ENCODE data around the gene ACACB. TPM values are rescaled to one million over a fixed set of nuclear protein-coding genes. Genes with fewer than 3 reads are reported as not detected.

Gene ACACB
- total RNA-seq, 3 donors from 2014 or later (not counting 1 experiment from before 2014, with no cell fraction given), result 4.1 to 14.3 (median 8.4) TPM

- Mint-ChIP-seq H3K27ac (no peak overlapping the region), H3K9me3 (no peaks in the 10 kb centered on the region), H3K4me3 (no peak overlapping the region), H3K4me1 (peaks cover 16 to 17% of the 10 kb centered on the region in 2 donors), H3K36me3 (no peaks in the 10 kb centered on the region), H3K27me3 (ENCODE audit: low read depth in 2 of 2) (peaks cover 5 to 27% of the 10 kb centered on the region in 2 donors)
- H3K4me1 ChIP-seq (ENCODE audit: control insufficient read depth, insufficient read depth, low read length), result peaks cover 15% of the 10 kb centered on the region
- no peak overlapping the region for H3K27ac ChIP-seq (ENCODE audit: low read length)
- H3K36me3 ChIP-seq (ENCODE audit: control insufficient read depth, insufficient read depth, low read length), result no peaks in the 10 kb centered on the region
- no peak for DNase-seq
- TF ChIP-seq, protein P1, sequence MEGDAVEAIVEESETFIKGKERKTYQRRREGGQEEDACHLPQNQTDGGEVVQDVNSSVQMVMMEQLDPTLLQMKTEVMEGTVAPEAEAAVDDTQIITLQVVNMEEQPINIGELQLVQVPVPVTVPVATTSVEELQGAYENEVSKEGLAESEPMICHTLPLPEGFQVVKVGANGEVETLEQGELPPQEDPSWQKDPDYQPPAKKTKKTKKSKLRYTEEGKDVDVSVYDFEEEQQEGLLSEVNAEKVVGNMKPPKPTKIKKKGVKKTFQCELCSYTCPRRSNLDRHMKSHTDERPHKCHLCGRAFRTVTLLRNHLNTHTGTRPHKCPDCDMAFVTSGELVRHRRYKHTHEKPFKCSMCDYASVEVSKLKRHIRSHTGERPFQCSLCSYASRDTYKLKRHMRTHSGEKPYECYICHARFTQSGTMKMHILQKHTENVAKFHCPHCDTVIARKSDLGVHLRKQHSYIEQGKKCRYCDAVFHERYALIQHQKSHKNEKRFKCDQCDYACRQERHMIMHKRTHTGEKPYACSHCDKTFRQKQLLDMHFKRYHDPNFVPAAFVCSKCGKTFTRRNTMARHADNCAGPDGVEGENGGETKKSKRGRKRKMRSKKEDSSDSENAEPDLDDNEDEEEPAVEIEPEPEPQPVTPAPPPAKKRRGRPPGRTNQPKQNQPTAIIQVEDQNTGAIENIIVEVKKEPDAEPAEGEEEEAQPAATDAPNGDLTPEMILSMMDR (IDR thresholded peaks at IDR 0.05), result no peak
- H3K27me3 ChIP-seq (ENCODE audit: control insufficient read depth, insufficient read depth, low read length), result no peaks in the 10 kb centered on the region
- H3K4me3 ChIP-seq (ENCODE audit: low read length), result no peak overlapping the region
- 96% methylated on average over 4 of the region's 4 CpGs for WGBS (ENCODE audit: insufficient coverage)
- no peak for ATAC-seq
- H3K9me3 ChIP-seq (ENCODE audit: control insufficient read depth, insufficient read depth, low read length), result no peaks in the 10 kb centered on the region
- intact Hi-C loops (cut with micrococcal nuclease), result no loop called here
These were observed 35.1 kb downstream of the ACACB start for GRCh38 chr12:109151457-109151856.

GRCh38 chr12:109153821-109154441 is 37.5 kb downstream of the ACACB start:
- DNase-seq, result no peak
- H3K4me3 Mint-ChIP-seq, result peak overlapping the region; percentile 85
- no peak for ATAC-seq
- H3K4me1 ChIP-seq (ENCODE audit: control insufficient read depth, insufficient read depth, low read length), result peaks cover 15% of the 10 kb centered on the region
- no peaks in the 10 kb centered on the region for H3K27me3 ChIP-seq (ENCODE audit: control insufficient read depth, insufficient read depth, low read length)
- TF ChIP-seq, protein P1 (IDR thresholded peaks at IDR 0.05), result no peak
- H3K4me3 ChIP-seq (ENCODE audit: low read length), result peak overlapping the region; percentile 18
- H3K27ac Mint-ChIP-seq, result peak overlapping the region; percentile 53 to 67
- H3K27me3 Mint-ChIP-seq (ENCODE audit: low read depth in 2 of 2), result peaks cover 5 to 26% of the 10 kb centered on the region in 2 donors
- intact Hi-C loops (cut with micrococcal nuclease), result no loop called here
- no peaks in the 10 kb centered on the region for H3K9me3 Mint-ChIP-seq
- no peak overlapping the region for H3K27ac ChIP-seq (ENCODE audit: low read length)
- no peaks in the 10 kb centered on the region for H3K36me3 Mint-ChIP-seq
- H3K36me3 ChIP-seq (ENCODE audit: control insufficient read depth, insufficient read depth, low read length), result no peaks in the 10 kb centered on the region
- H3K9me3 ChIP-seq (ENCODE audit: control insufficient read depth, insufficient read depth, low read length), result no peaks in the 10 kb centered on the region
- WGBS (ENCODE audit: insufficient coverage), result 58% methylated on average over 15 of the region's 18 CpGs
- peaks cover 16 to 17% of the 10 kb centered on the region in 2 donors for H3K4me1 Mint-ChIP-seq

DNA sequence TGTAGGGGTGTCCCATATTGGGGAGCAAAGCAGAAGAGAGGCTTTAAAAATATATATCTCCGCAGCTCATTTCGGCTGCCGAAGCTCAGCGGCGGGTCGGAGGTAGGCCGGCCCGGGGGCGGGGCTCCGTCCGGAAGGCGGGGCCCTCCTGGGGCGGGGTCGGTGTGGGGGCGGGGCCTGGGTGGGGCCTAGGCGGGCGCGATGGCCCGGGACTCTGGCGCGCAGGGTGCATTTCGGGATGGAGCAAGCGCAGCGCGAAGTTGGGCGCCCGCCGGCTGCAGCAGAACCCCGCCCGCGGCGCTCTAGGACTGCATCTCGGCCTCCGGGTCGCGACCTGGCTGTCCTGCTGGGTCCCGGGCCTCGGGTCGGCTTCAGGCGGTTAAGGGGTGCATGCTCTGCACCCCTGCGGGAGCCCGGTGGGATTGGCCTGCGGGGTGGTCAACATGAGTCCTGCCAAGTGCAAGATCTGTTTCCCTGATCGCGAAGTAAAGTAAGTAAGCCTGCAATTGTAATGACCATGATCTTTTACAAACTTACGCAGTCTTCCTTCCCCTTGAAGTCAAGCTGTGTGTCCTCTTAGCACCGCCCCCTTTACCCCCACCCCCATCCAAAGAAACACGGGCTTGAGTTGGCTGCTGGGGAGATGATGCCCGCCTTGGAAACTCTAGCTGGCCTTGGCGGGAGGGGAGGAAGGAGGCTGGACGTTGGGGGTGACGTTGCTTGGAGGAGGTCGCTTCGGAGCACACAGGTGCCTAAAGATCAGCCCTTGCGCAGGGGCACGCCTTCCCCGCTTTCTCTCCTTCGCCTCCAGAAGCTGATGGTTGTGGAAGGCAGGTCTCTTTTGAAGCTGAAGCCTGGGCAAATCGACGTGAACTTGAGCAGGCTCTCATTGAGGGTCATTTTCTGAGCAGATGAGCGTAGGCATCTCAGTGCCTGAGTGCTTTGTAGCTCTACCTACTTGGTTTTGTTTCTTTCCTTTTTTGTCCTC is 38.4 kb downstream of the ACACB start:
- H3K27me3 ChIP-seq (ENCODE audit: control insufficient read depth, insufficient read depth, low read length), result no peaks in the 10 kb centered on the region
- DNase-seq, result peak; percentile 63 to 88
- H3K4me3 ChIP-seq (ENCODE audit: low read length), result peak overlapping the region; percentile 55
- TF ChIP-seq, protein P1 (IDR thresholded peaks at IDR 0.05), result no peak
- H3K27ac ChIP-seq (ENCODE audit: low read length), result peak overlapping the region; percentile 10
- peaks cover 16 to 17% of the 10 kb centered on the region in 2 donors for H3K4me1 Mint-ChIP-seq
- under 1% methylated on average over 61 of the region's 61 CpGs for WGBS (ENCODE audit: insufficient coverage)
- peaks cover 3 to 18% of the 10 kb centered on the region in 2 donors for H3K27me3 Mint-ChIP-seq (ENCODE audit: low read depth in 2 of 2)
- H3K4me3 Mint-ChIP-seq, result peak overlapping the region; percentile 85
- intact Hi-C loops (cut with micrococcal nuclease), result no loop called here
- H3K27ac Mint-ChIP-seq, result peak overlapping the region; percentile 53 to 67
- no peaks in the 10 kb centered on the region for H3K36me3 Mint-ChIP-seq
- no peaks in the 10 kb centered on the region for H3K36me3 ChIP-seq (ENCODE audit: control insufficient read depth, insufficient read depth, low read length)
- no peaks in the 10 kb centered on the region for H3K9me3 Mint-ChIP-seq
- H3K4me1 ChIP-seq (ENCODE audit: control insufficient read depth, insufficient read depth, low read length), result peaks cover 15% of the 10 kb centered on the region
- peak; percentile 97 for ATAC-seq
- no peaks in the 10 kb centered on the region for H3K9me3 ChIP-seq (ENCODE audit: control insufficient read depth, insufficient read depth, low read length)

Data from natural killer cell (primary cell).